ENCODE results near the gene NREP.

NREP gene

GRCh38 chr5:111706345-111706744, 50.6 kb downstream of the NREP start:
- TF ChIP-seq TAF1 (IDR thresholded peaks at IDR 0.05; ENCODE audit: borderline replicate concordance, low read depth, low read length), result no peak
- DNase-seq (ENCODE audit: insufficient read length), result no peak
- FAIRE-seq, result no peak

- no peak for FAIRE-seq
- TF ChIP-seq POLR2AphosphoS5 (IDR thresholded peaks at IDR 0.05; ENCODE audit: low read depth, low read length), result no peak
These were observed 52.4 kb downstream of the NREP start for GRCh38 chr5:111704452-111705085.

DNA sequence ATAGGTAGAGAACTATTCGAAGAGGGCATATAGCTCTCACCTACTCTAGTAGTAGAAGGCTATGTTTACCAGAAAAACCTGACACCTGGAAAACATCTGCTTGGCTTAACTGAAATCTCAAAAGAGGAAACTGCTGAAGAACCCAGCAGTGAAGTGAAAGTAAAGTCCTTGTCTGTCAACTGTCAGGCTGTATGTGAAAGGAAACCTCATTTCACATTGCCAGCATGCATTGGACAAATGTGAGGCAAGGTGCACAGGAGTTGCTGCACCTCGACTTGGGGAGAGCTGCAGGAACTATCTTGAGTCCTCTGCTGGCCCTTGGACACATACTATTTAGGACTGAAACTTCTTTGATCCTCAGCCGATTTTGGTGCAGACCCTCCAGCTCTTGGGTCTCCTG, 53.3 kb downstream of the NREP start:
- TF ChIP-seq POLR2A (IDR thresholded peaks at IDR 0.05; ENCODE audit: low read depth, low read length), result no peak
- peak; percentile 82 for FAIRE-seq
- DNase-seq (ENCODE audit: insufficient read length), result peak; percentile 7

More at GRCh38 chr5:111704452-111705085, 52.4 kb downstream of the NREP start:
- DNase-seq (ENCODE audit: insufficient read length), result no peak

- FAIRE-seq, result no peak
- no peak for TF ChIP-seq POLR2AphosphoS5 (IDR thresholded peaks at IDR 0.05; ENCODE audit: low read depth, low read length)
- no peak for TF ChIP-seq POLR2A (IDR thresholded peaks at IDR 0.05; ENCODE audit: low read depth, low read length)
- no peak for TF ChIP-seq TAF1 (IDR thresholded peaks at IDR 0.05; ENCODE audit: borderline replicate concordance, low read depth, low read length)
- no peak for DNase-seq (ENCODE audit: insufficient read length)
These were observed 57.0 kb downstream of the NREP start for GRCh38 chr5:111699976-111700375.

- TF ChIP-seq POLR2A (IDR thresholded peaks at IDR 0.05; ENCODE audit: low read depth, low read length) (no peak), TAF1 (IDR thresholded peaks at IDR 0.05; ENCODE audit: borderline replicate concordance, low read depth, low read length) (no peak), POLR2AphosphoS5 (IDR thresholded peaks at IDR 0.05; ENCODE audit: low read depth, low read length) (no peak)
- FAIRE-seq (no peak), DNase-seq (ENCODE audit: insufficient read length) (no peak)
These were observed 57.7 kb downstream of the NREP start for GRCh38 chr5:111699324-111699723.

- DNase-seq (ENCODE audit: insufficient read length) (no peak), FAIRE-seq (no peak)
- TF ChIP-seq POLR2AphosphoS5 (IDR thresholded peaks at IDR 0.05; ENCODE audit: low read depth, low read length), result no peak
- no peak for TF ChIP-seq TAF1 (IDR thresholded peaks at IDR 0.05; ENCODE audit: borderline replicate concordance, low read depth, low read length)
- no peak for TF ChIP-seq POLR2A (IDR thresholded peaks at IDR 0.05; ENCODE audit: low read depth, low read length)
These were observed 58.9 kb downstream of the NREP start for GRCh38 chr5:111697881-111698757.

GRCh38 chr5:111697215-111697614, 59.8 kb downstream of the NREP start:
- no peak for FAIRE-seq
- DNase-seq (ENCODE audit: insufficient read length), result no peak
- TF ChIP-seq POLR2A (IDR thresholded peaks at IDR 0.05; ENCODE audit: low read depth, low read length), result no peak
- TF ChIP-seq POLR2AphosphoS5 (IDR thresholded peaks at IDR 0.05; ENCODE audit: low read depth, low read length), result no peak
- TF ChIP-seq TAF1 (IDR thresholded peaks at IDR 0.05; ENCODE audit: borderline replicate concordance, low read depth, low read length), result no peak

DNA sequence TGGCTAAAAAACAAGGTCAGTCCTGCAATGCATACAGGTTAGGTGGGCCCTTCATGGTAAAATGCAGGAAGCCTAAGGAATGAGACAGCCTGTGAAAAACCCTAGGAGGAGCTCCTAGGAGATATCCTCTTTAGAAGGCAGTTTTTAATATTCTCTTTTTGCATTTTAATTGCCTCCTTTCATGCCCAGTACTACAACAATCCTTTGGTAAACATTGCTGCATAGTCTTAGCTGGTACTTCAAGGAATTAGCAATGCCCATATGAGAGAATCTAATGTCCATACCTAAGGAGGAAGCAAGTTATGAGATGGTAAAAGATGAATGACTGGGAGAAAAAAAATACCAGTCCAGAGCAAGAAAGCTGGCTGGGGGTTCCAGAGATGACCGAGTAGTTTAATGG, 61.0 kb downstream of the NREP start:
- DNase-seq (ENCODE audit: insufficient read length), result no peak
- FAIRE-seq, result no peak
- TF ChIP-seq TAF1 (IDR thresholded peaks at IDR 0.05; ENCODE audit: borderline replicate concordance, low read depth, low read length), result no peak
- TF ChIP-seq POLR2AphosphoS5 (IDR thresholded peaks at IDR 0.05; ENCODE audit: low read depth, low read length), result no peak
- no peak for TF ChIP-seq POLR2A (IDR thresholded peaks at IDR 0.05; ENCODE audit: low read depth, low read length)

GRCh38 chr5:111694133-111694532, 62.9 kb downstream of the NREP start:
- DNase-seq (ENCODE audit: insufficient read length), result no peak
- TF ChIP-seq TAF1 (IDR thresholded peaks at IDR 0.05; ENCODE audit: borderline replicate concordance, low read depth, low read length) (no peak), POLR2AphosphoS5 (IDR thresholded peaks at IDR 0.05; ENCODE audit: low read depth, low read length) (no peak), POLR2A (IDR thresholded peaks at IDR 0.05; ENCODE audit: low read depth, low read length) (no peak)
- no peak for FAIRE-seq

- FAIRE-seq (no peak), DNase-seq (ENCODE audit: insufficient read length) (no peak)
- no peak for TF ChIP-seq POLR2AphosphoS5 (IDR thresholded peaks at IDR 0.05; ENCODE audit: low read depth, low read length)
- no peak for TF ChIP-seq POLR2A (IDR thresholded peaks at IDR 0.05; ENCODE audit: low read depth, low read length)
- no peak for TF ChIP-seq TAF1 (IDR thresholded peaks at IDR 0.05; ENCODE audit: borderline replicate concordance, low read depth, low read length)
These were observed 65.1 kb downstream of the NREP start for GRCh38 chr5:111691914-111692313.

GRCh38 chr5:111691508-111691907, 65.5 kb downstream of the NREP start:
- TF ChIP-seq POLR2A (IDR thresholded peaks at IDR 0.05; ENCODE audit: low read depth, low read length), result no peak
- no peak for TF ChIP-seq TAF1 (IDR thresholded peaks at IDR 0.05; ENCODE audit: borderline replicate concordance, low read depth, low read length)
- no peak for DNase-seq (ENCODE audit: insufficient read length)
- FAIRE-seq, result no peak

- DNase-seq (ENCODE audit: insufficient read length) (no peak), FAIRE-seq (no peak)
- TF ChIP-seq POLR2A (IDR thresholded peaks at IDR 0.05; ENCODE audit: low read depth, low read length) (no peak), TAF1 (IDR thresholded peaks at IDR 0.05; ENCODE audit: borderline replicate concordance, low read depth, low read length) (no peak), POLR2AphosphoS5 (IDR thresholded peaks at IDR 0.05; ENCODE audit: low read depth, low read length) (no peak)
These were observed 67.5 kb downstream of the NREP start for GRCh38 chr5:111689357-111689935.
